ENCODE measurements around the gene ADGRL1.

ADGRL1 gene

GRCh38 chr19:14107581-14108461 lies 98.1 kb downstream of the ADGRL1 start:
- no peak for DNase-seq

GRCh38 chr19:14106840-14107239 lies 99.1 kb downstream of the ADGRL1 start:
- DNase-seq = no peak

- no peak for DNase-seq
Measured at GRCh38 chr19:14105680-14106079, 100.3 kb downstream of the ADGRL1 start.

- DNase-seq = no peak
Measured at GRCh38 chr19:14103310-14103709, 102.7 kb downstream of the ADGRL1 start.

- DNase-seq = no peak
Measured at GRCh38 chr19:14102756-14103155, 103.2 kb downstream of the ADGRL1 start.

GRCh38 chr19:14102102-14102696 lies 103.8 kb downstream of the ADGRL1 start:
- DNase-seq = no peak

GRCh38 chr19:14101003-14101545 lies 104.9 kb downstream of the ADGRL1 start:
- DNase-seq = no peak

Data from T-helper 9 cell (primary cell).